Measurements from ENCODE around the gene RAB3IP.

RAB3IP gene

DNA sequence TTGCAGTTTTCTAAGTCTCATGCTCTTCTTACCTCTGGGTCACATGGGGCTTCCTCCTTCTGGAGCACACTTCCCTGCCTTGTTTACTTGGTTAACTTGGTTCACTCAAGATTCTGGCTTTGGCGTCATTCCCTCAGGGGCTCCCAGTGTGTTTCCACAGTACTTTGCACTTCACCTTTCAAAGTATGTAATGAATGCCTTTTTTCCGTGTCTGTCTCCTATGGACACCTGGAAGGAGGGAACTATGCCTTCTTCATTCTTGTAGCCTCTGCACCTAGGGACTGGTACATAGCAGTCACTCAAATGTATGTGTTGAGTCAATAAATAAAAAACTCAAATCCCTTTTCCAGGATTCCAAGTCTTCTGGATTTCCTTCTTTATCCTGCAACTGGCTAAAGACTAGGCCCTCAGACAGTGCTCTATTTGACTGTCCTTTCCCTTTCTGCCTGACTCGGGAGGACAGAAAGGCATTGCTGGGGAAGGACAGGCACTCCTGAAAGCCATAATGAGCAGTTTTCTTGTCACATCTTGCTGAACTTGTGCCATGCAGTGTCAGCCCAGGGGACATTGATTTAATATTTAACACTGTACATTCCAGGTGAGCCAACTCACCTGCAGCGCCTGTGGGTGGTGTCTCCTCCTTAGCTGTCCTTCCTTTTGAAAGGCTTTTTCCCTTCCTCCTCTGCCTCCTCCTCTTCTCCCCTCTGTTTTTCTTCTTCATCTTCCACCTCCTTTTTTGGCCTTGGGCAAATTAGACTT is 99.2 kb downstream of the RAB3IP start:
- in situ Hi-C loops (cut with MboI; ENCODE audit: low sequenced_read_pairs, unreplicated experiment) = no loop called here
- DNase-seq (ENCODE audit: low spot score) = no peak
- TF ChIP-seq, protein P1, sequence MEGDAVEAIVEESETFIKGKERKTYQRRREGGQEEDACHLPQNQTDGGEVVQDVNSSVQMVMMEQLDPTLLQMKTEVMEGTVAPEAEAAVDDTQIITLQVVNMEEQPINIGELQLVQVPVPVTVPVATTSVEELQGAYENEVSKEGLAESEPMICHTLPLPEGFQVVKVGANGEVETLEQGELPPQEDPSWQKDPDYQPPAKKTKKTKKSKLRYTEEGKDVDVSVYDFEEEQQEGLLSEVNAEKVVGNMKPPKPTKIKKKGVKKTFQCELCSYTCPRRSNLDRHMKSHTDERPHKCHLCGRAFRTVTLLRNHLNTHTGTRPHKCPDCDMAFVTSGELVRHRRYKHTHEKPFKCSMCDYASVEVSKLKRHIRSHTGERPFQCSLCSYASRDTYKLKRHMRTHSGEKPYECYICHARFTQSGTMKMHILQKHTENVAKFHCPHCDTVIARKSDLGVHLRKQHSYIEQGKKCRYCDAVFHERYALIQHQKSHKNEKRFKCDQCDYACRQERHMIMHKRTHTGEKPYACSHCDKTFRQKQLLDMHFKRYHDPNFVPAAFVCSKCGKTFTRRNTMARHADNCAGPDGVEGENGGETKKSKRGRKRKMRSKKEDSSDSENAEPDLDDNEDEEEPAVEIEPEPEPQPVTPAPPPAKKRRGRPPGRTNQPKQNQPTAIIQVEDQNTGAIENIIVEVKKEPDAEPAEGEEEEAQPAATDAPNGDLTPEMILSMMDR (IDR thresholded peaks at IDR 0.05; ENCODE audit: borderline replicate concordance, control extremely low read depth, extremely low read depth, insufficient read depth, missing control alignments) = no peak

DNA sequence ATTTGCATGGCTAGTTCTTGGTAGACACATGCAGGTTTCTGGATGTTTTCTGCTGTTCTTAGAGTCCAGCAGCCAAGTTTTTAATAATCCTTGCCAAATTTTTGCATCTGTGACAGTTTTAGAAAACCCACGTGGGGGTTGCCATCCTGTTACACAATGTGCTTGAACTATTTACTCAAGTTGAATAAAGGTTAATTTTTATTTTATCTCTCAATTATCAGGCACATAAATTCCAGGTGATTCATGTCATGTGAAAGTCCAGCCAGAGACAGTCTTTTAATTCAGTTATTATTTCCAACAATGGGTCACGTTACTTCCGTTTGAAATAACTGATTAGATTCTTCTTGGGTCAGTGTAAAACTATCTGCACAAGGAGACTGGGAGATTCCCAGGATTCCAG is 102.1 kb downstream of the RAB3IP start:
- TF ChIP-seq, protein P1 (IDR thresholded peaks at IDR 0.05; ENCODE audit: borderline replicate concordance, control extremely low read depth, extremely low read depth, insufficient read depth, missing control alignments) = no peak
- DNase-seq (ENCODE audit: low spot score) = no peak
- in situ Hi-C loops (cut with MboI; ENCODE audit: low sequenced_read_pairs, unreplicated experiment) = no loop called here

DNA sequence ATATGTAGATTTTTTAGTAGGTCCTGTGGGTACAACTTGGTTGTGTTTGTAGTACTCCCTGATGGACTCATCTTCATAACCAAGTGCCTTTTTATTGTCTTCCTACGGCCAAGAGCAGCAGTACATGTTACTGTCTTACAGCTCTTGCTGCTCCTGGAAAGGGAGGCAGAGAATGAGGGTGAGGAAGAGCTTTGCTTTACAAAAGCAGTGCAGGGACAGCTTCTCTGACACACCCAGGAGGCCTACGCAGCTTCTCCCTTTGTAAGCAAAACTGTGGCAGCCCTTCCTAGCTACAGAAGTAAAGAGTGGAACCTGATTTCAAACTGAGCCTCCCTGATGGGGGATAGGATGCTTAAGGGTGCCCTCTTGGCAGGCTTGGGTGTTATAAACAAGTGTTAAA is 104.9 kb downstream of the RAB3IP start:
- no peak for DNase-seq (ENCODE audit: low spot score)
- TF ChIP-seq, protein P1 (IDR thresholded peaks at IDR 0.05; ENCODE audit: borderline replicate concordance, control extremely low read depth, extremely low read depth, insufficient read depth, missing control alignments) = no peak
- in situ Hi-C loops (cut with MboI; ENCODE audit: low sequenced_read_pairs, unreplicated experiment) = no loop called here

DNA sequence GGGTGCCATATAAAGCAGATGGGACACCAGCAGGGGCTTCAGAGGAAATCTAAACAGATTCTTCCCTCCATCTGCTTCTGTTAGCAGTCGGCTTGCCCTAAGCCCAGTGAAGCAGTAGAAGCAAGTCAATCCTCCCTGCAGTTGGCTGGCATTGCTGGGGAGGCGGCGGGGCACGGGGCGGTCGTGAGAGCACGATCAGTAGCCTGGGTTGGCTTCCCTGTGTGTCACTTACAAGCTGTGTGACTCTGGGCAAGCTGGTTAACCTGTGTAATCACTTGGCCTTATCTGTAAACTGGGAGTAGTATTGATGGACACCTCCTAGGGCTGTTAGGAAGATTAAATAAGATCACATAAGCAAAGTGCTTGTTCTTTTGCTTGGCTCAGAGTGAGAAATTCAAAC is 105.8 kb downstream of the RAB3IP start:
- no peak for DNase-seq (ENCODE audit: low spot score)
- in situ Hi-C loops (cut with MboI; ENCODE audit: low sequenced_read_pairs, unreplicated experiment) = no loop called here
- TF ChIP-seq, protein P1 (IDR thresholded peaks at IDR 0.05; ENCODE audit: borderline replicate concordance, control extremely low read depth, extremely low read depth, insufficient read depth, missing control alignments) = no peak

DNA sequence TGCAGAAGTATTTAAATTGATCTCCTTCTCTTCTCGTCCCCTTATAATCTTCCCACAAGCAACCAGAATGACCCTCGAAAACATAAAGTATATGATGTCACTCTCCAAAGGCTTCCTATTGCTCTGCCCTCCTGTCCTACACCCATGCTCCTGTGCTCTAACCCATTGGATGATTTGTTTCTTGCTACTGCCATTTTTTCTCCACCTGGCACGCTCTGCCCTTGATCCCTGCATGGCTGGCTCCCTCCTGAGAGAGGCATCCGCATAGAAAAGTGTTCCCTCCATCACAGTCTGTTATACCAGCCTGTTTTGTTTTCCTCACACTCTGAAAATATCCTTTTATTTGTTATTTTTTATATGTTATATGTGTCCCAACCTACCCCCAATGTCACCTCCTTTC is 106.2 kb downstream of the RAB3IP start:
- no peak for DNase-seq (ENCODE audit: low spot score)
- TF ChIP-seq, protein P1 (IDR thresholded peaks at IDR 0.05; ENCODE audit: borderline replicate concordance, control extremely low read depth, extremely low read depth, insufficient read depth, missing control alignments) = no peak
- in situ Hi-C loops (cut with MboI; ENCODE audit: low sequenced_read_pairs, unreplicated experiment) = no loop called here

DNA sequence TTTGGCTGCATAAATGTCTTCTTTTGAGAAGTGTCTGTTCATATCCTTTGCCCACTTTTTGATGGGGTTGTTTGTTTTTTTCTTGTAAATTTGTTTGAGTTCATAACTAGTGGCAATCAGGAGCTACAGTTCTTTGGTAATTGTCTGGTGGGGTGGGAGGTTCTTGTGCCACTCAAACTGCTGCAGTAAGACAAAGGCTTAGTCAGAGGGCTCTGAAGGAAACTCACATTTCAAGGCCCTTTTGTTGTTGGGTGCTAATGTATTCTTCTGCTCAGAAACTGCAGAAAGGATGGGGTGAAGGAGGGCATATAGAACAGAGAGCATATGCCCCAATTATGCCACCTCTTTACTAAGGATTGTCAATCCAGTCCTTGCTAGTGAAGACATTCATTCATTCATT is 108.3 kb downstream of the RAB3IP start:
- in situ Hi-C loops (cut with MboI; ENCODE audit: low sequenced_read_pairs, unreplicated experiment) = no loop called here
- TF ChIP-seq, protein P1 (IDR thresholded peaks at IDR 0.05; ENCODE audit: borderline replicate concordance, control extremely low read depth, extremely low read depth, insufficient read depth, missing control alignments) = no peak
- DNase-seq (ENCODE audit: low spot score) = no peak
